H1 (cell line): ENCODE results near the gene PIGL. TPM values are rescaled to one million over a fixed set of nuclear protein-coding genes. Genes with fewer than 3 reads are reported as not detected.

Source experiments
- YY1 ChIP-seq: IDR thresholded peaks from 2 replicates; pipeline ENCODE4 v1.6.1; 2011; ENCODE audit warnings: low read depth, mild to moderate bottlenecking, low read length
- polyA plus RNA-seq, 7 experiments: library from polyadenylated mRNA; depleted of rRNA in 3 of 7; stranded (reverse) in 5 of 7; unstranded in 2 of 7; fragments of >200 nt in 5 of 7; fragments of 200-250 nt in 2 of 7; gene quantifications; 1 replicate in 5 of 7; 2 replicates in 1 of 7; 4 replicates in 1 of 7; pipeline versions ENCODE4 v1.2.1 to v1.2.3, GENCODE V29; 2011 to 2013; ENCODE audit warnings: missing spikeins in 2 of 7, mixed read lengths in 2 of 7
- total RNA-seq: library from RNA; stranded (reverse); fragmentation: NEBNext Ultra II Directional; extraction: Animal tissue kit (Norgen Biotek cat#: 25700); gene quantifications from 2 replicates; pipeline ENCODE4 v1.2.1, GENCODE V29; 2021

PIGL gene
- total and polyA plus RNA-seq, 2 of the 8 experiments (the other 6 are each of a cell fraction or from before 2014, with no cell fraction given), result 28.4 to 30.8 TPM

- TF ChIP-seq YY1, result no peak; the same call in 1 of the 2 replicates
- TF ChIP-seq, all 59 proteins: peak for 7
Measured at GRCh38 chr17:16352303-16352666, 135.3 kb downstream of the PIGL start (continued).
